Heart left ventricle (tissue), 13 donors: ENCODE results near the gene C17orf100.

Experiments used
- CTCF ChIP-seq, 12 donors: fragments of 200-600 bp; sonication (generic) in 4 of 12; IDR thresholded peaks; one replicate each; pipeline versions ENCODE4 v1.5.0 to v1.8.0; 2018 to 2022; ENCODE audit warnings: antibody characterized with exemption in 12 of 12, mild to moderate bottlenecking in 5 of 12
- POLR2A ChIP-seq, 2 donors: fragments of 450-650 bp; IDR thresholded peaks; one replicate each; pipeline ENCODE4 v1.6.1; 2017; ENCODE audit warnings: antibody characterized with exemption in 2 of 2, mild to moderate bottlenecking in 2 of 2, moderate library complexity in 2 of 2
- donor health status: ischemic (EF 13 %, LVEDD 7.1; RV severe dilation, severe dysfunction).
- donor health status: DM: no; HTN: yes; CAD: no.
- donor health status: DM: no; HTN: no; CAD: no.
- donor health status: ischemic (EF 25% LVEDD 6.9; RV normal size, moderate dysfunction).
- donor health status: ischemic (EF 25% LVEDD 5.7; RV mildly dilated, moderate dysfunction).
- donor health status: ischemic (EF 35%, LVEDD 5.7; RV mildly dilated, moderate dysfunction).
- donor health status: nonischemic (EF 11% LVEDD 7.7; RV severe dilation, severe dysfunction).
- donor health status: DM: yes; HTN: yes; CAD: no.
- donor health status: PGD.
- donor health status: ischemic (EF 29% LVEDD 5.4; RV normal size, mild dysfunction).
- donor health status: nonischemic (EF 23%, LVEDD 6.1; RV moderate dilation, normal function).

- TF ChIP-seq CTCF (IDR thresholded peaks at IDR 0.05) (no peak), POLR2A (IDR thresholded peaks at IDR 0.05) (no peak)
Observed at GRCh38 chr17:6679241-6679640, 27.7 kb downstream of the C17orf100 start.
